Endodermal cell (in vitro differentiated cells): ENCODE results near the gene PLAC8. TPM values are rescaled to one million over a fixed set of nuclear protein-coding genes. Genes with fewer than 3 reads are reported as not detected.

Experiments
- DNase-seq: peaks from one replicate; pipeline ENCODE4 v3.0.0-alpha.2; 2017
- H3K27ac ChIP-seq: 2 replicates; pipeline ENCODE4 v1.5.1; 2013; ENCODE audit warnings: mild to moderate bottlenecking, low read depth, low read length, moderate library complexity
- H3K27me3 ChIP-seq: 2 replicates; pipeline ENCODE4 v1.6.1; 2013; ENCODE audit warnings: mild to moderate bottlenecking, low read length, moderate library complexity; ENCODE audit not compliant: insufficient read depth, control insufficient read depth, poor library complexity, severe bottlenecking
- H3K36me3 ChIP-seq: 2 replicates; pipeline ENCODE4 v1.7.0; 2013; ENCODE audit warnings: mild to moderate bottlenecking, low read length, moderate library complexity; ENCODE audit not compliant: control insufficient read depth, insufficient read depth
- H3K4me1 ChIP-seq: one replicate; pipeline ENCODE4 v1.7.0; 2013; ENCODE audit warnings: low read length; ENCODE audit not compliant: control insufficient read depth, insufficient read depth
- H3K4me3 ChIP-seq: 2 replicates; pipeline ENCODE4 v1.5.1; 2013; ENCODE audit warnings: mild to moderate bottlenecking, low read length, moderate library complexity
- H3K9ac ChIP-seq: 2 replicates; pipeline ENCODE4 v1.6.1; 2013; ENCODE audit warnings: mild to moderate bottlenecking, low read length, moderate library complexity; ENCODE audit not compliant: poor library complexity, severe bottlenecking; ENCODE audit errors: extremely low read depth
- H3K9me3 ChIP-seq: 2 replicates; pipeline ENCODE4 v1.6.1; 2013; ENCODE audit warnings: mild to moderate bottlenecking, low read length, moderate library complexity; ENCODE audit not compliant: control insufficient read depth
- H3K27ac Mint-ChIP-seq: 2 replicates; pipeline ENCODE4 v1.8.0; 2020; ENCODE audit warnings: mixed read lengths
- H3K27me3 Mint-ChIP-seq: 2 replicates; pipeline ENCODE4 v1.8.0; 2021; ENCODE audit warnings: mild to moderate bottlenecking, mixed read lengths; ENCODE audit not compliant: insufficient read depth
- H3K36me3 Mint-ChIP-seq: 2 replicates; pipeline ENCODE4 v1.8.0; 2020; ENCODE audit warnings: low read depth, mixed read lengths
- H3K4me1 Mint-ChIP-seq: 2 replicates; pipeline ENCODE4 v1.8.0; 2020; ENCODE audit warnings: mixed read lengths
- H3K4me3 Mint-ChIP-seq: 2 replicates; pipeline ENCODE4 v1.8.0; 2020; ENCODE audit warnings: mild to moderate bottlenecking, moderate library complexity, mixed read lengths
- H3K9me3 Mint-ChIP-seq: 2 replicates; pipeline ENCODE4 v1.8.0; 2020; ENCODE audit warnings: mild to moderate bottlenecking, mixed read lengths
- CTCF ChIP-seq: fragments of 200-600 bp; sonication (generic); conservative IDR thresholded peaks from 2 replicates; pipeline ENCODE4 v1.5.0; 2021; ENCODE audit warnings: antibody characterized with exemption, mild to moderate bottlenecking
- WGBS, 2 experiments: methylation state at CpG; one replicate each; pipeline versions ENCODE4 v1.1.5 to v1.1.7; 2013; ENCODE audit warnings: missing lambda C conversion rate in 2 of 2, mixed read lengths in 1 of 2; ENCODE audit not compliant: insufficient coverage in 1 of 2, insufficient read length in 1 of 2; 5-methylcytosine and 5-hydroxymethylcytosine counted together
- total RNA-seq, 2 donors: library from RNA; stranded (reverse); fragmentation: NEBNext Ultra II Directional in 1 of 2; extraction: Animal tissue kit (Norgen Biotek cat#: 25700) in 1 of 2; gene quantifications; 2 replicates in 1 of 2; 3 replicates in 1 of 2; pipeline ENCODE4 v1.2.1, GENCODE V29; 2021

PLAC8 gene
- total RNA-seq, 2 donors from 2014 or later: 1.8 to 2.6 TPM

GRCh38 chr4:83151651-83152050 lies 37.1 kb upstream of the PLAC8 start:
- no peaks in the 10 kb centered on the region for H3K9me3 ChIP-seq
- H3K36me3 ChIP-seq: no peaks in the 10 kb centered on the region
- H3K36me3 Mint-ChIP-seq: no peaks in the 10 kb centered on the region
- no peak overlapping the region for H3K4me3 ChIP-seq
- no peak for TF ChIP-seq CTCF
- no peak overlapping the region for H3K9ac ChIP-seq
- no peak overlapping the region for H3K27ac Mint-ChIP-seq
- no peaks in the 10 kb centered on the region for H3K4me1 ChIP-seq
- DNase-seq: no peak
- no peaks in the 10 kb centered on the region for H3K27me3 ChIP-seq
- H3K27me3 Mint-ChIP-seq: no peaks in the 10 kb centered on the region
- no peak overlapping the region for H3K27ac ChIP-seq
- H3K9me3 Mint-ChIP-seq: peaks cover 5% of the 10 kb centered on the region
- no peak overlapping the region for H3K4me3 Mint-ChIP-seq
- H3K4me1 Mint-ChIP-seq: peaks cover 2% of the 10 kb centered on the region

DNA sequence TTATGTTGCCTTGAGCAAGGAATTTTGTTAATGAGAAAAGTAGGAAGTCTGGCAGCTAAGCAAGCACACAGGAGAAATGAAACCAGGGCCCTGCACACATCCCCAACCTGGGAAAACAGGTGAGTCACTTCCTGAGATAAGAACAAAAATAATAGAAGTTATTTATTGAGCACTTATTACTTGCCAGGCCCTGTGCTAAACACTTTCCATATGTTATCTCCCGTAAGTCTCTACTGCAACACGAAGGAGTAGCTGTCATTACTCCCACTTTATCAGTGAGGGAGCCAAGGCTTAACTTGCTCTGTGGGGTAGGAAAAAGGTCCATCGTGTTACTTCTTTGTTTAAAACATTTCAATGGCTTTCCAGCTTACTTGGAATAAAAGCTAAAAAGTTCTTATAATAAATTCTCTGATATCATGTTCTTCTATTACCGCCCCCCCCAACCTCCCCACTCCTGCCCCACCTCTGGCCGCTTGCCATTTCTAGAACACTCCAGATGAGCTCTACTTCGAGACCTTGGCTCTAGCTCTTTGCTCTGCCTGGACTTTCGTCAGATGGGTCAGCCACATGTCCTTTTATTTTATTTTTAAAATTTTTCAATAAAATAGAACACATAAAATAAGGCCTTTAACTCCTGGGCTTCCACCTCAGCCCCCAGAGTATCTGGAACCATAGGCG lies 36.3 kb upstream of the PLAC8 start:
- H3K9me3 ChIP-seq: no peaks in the 10 kb centered on the region
- Mint-ChIP-seq H3K27ac (no peak overlapping the region), H3K4me3 (no peak overlapping the region), H3K9me3 (no peaks in the 10 kb centered on the region), H3K27me3 (no peaks in the 10 kb centered on the region), H3K4me1 (peaks cover 2% of the 10 kb centered on the region), H3K36me3 (no peaks in the 10 kb centered on the region)
- no peak overlapping the region for H3K4me3 ChIP-seq
- H3K9ac ChIP-seq: no peak overlapping the region
- TF ChIP-seq CTCF: no peak
- no peaks in the 10 kb centered on the region for H3K4me1 ChIP-seq
- no peak for DNase-seq
- H3K27ac ChIP-seq: no peak overlapping the region
- 88 to 96% methylated on average over 5 to 8 of the region's 8 CpGs for WGBS, 2 experiments
- no peaks in the 10 kb centered on the region for H3K27me3 ChIP-seq
- H3K36me3 ChIP-seq: no peaks in the 10 kb centered on the region

DNA sequence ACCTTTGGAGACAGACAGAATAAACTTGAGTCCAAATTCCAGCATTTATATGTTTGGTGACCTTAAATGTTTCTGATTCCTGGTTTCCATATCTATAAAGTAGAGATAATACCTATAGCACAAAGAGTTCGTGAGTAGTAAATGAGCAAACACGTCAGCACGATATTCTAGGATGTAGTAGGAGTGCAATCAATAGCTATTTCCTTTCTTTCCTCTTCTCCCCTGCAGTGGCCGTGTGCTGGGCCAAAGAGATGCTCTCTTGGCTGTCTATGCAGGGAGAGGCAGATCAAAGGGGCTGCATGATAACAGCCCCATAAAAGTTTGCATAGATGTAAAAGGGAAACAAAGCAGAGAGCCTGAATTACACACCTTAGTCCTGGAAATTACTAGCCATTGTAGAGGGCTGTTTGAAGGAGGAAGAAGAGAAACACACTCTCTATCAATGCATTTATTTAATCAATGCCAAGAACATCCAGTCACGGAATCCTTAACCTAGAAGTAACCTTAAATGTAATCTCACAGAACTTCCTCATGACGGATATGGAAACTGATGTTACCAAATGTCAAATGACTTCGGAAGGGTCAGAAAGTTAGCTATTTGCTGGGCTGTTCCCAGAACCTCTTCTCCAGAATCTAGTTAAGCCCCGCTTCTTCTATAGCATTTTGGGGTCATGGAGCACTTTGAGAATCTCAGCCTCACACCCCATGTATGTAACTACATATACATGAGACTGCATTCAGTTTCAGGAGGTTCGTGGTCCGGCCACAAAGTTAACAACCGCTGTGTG lies 35.5 kb upstream of the PLAC8 start:
- Histone ChIP-seq H3K9ac (no peak overlapping the region), H3K4me3 (no peak overlapping the region), H3K9me3 (no peaks in the 10 kb centered on the region), H3K27ac (no peak overlapping the region), H3K27me3 (no peaks in the 10 kb centered on the region), H3K36me3 (no peaks in the 10 kb centered on the region), H3K4me1 (no peaks in the 10 kb centered on the region)
- Mint-ChIP-seq H3K9me3 (no peaks in the 10 kb centered on the region), H3K36me3 (no peaks in the 10 kb centered on the region), H3K27me3 (no peaks in the 10 kb centered on the region), H3K27ac (no peak overlapping the region), H3K4me3 (no peak overlapping the region), H3K4me1 (peaks cover 2% of the 10 kb centered on the region)
- WGBS, 2 experiments: 89 to 97% methylated on average over 7 to 11 of the region's 11 CpGs
- no peak for DNase-seq
- TF ChIP-seq CTCF: no peak
